ENCODE data around the gene UNC13B. TPM values are rescaled to one million over a fixed set of nuclear protein-coding genes. Genes with fewer than 3 reads are reported as not detected.

The UNC13B gene
- total and polyA plus RNA-seq, 2 of the 8 experiments (the other 6 are each of a cell fraction or from before 2014, with no cell fraction given): 23.1 to 51.7 TPM

DNA sequence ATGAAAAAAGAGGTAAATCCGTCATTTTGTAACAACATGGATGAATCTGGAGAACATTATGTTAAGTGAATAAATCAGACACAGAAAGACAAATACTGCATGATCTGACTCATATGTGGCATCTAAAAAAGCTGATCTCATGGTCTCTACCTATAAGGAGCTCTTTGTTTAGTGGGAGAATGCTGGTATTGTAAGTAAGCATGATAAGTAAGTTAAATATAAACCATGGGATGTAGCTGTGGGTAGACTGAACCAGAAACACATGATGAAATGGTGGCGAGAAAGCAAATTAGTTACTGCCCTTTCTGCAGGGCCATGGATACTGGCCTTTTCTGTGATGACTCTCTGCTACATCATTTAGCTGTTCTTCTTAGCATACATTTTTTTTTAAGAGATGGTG is 261.7 kb downstream of the UNC13B start (continued):
- TF ChIP-seq FOSL1 (IDR thresholded peaks at IDR 0.05; ENCODE audit: insufficient read depth, low read depth, low read length): no peak
